NCI-H1436 treated with DMSO at 0.1 percent for 48 hours (cell line): ENCODE measurements around the gene ZNF555.
"Not testable (repeated sequence)": the region's sequence is repeated elsewhere in the genome, so short reads cannot be mapped to it uniquely, and the experiment has no call there.

ENCODE experiments used
- DNase-seq: peaks from one replicate; lab custom pipeline; 2025; lab: John Stamatoyannopoulos, UW

ZNF555 gene

DNA sequence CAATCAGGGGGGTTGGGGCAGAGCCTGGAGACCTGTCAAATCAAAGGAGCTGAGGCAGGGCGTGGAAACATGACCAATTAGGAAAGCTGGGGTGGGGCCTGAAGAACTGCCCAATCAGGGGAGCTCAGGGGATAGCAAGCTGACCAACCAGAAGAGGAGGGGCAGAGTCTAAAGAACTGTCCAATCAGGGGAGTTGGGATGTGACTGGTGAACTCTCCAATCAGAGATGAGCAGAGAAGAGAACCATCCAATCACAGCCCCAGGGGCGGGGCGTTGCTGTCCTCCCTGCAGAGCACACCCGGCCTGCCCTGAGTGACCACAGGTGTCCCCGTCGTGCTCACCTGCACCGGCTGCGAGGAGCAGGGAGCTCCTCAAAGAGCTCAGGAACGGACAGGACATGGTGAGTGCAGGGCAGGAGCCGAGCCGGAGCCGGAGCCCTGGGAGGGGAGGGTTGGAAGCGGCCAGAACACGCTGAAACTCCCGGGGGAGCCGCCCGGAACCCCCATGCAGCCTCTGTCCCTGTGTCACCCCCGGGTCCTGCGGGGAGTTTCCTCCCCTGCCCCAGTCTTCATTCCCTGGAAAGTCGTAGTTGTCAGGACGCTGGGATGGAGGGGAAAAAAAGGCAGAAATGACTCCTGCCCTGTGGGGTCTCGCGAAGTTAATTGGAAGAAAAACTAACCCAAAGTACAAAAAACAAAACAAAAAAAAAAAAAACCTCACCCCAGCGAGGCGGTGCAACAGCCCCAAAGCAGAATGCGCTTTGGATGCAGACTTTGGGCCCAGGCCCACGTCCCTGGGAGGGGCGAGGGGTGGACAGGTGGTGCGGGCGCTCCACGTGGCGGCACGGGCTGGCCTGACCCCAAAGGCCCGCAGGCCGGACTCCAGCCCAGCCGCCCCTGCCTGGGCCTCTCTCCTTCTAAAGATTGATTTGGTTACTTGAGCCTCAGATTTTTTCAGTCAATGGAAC is 26.0 kb downstream of the ZNF555 start, which contains the start of gene ZNF556:
Gene ZNF556, plus strand, starts transcription at position 311 of the 967 bp plus-strand sequence. Its CDS starts 87 bp downstream, at position 398.
- peak; percentile 29 for DNase-seq

DNA sequence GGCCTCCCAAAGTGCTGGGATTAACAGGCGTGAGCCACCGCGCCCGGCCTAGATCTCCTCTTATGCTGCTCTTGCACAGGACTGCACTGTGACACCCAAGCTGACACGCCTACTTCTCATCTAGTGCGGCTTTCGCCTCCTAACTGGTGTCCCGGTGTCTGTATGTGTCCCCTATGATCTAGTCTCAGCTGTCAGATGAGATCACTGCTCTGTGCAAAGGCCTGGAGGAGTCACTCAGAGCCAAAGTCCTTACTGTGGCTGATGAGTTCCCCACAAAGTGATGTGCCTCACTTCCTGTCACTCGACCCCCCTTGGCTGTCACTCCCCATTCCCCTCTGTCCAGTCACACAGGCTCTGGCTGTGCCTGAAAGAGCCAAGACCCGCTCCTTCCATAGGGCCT is 28.3 kb downstream of the ZNF555 start:
- no peak for DNase-seq

DNA sequence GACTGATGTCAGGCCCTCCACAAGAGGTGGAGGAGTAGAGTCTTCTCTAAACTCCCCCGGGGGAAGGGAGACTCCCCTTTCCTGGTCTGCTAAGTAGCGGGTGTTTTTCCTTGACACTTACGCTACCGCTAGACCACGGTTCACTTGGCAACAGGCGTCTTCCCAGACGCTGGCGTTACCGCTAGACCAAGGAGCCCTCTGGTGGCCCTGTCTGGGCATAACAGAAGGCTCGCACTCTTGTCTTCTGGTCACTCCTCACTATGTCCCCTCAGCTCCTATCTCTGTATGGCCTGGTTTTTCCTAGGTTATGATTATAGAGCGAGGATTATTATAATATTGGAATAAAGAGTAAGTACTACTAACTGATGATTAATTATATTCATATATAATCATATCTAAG is 30.9 kb downstream of the ZNF555 start:
- not testable (repeated sequence) for DNase-seq

DNA sequence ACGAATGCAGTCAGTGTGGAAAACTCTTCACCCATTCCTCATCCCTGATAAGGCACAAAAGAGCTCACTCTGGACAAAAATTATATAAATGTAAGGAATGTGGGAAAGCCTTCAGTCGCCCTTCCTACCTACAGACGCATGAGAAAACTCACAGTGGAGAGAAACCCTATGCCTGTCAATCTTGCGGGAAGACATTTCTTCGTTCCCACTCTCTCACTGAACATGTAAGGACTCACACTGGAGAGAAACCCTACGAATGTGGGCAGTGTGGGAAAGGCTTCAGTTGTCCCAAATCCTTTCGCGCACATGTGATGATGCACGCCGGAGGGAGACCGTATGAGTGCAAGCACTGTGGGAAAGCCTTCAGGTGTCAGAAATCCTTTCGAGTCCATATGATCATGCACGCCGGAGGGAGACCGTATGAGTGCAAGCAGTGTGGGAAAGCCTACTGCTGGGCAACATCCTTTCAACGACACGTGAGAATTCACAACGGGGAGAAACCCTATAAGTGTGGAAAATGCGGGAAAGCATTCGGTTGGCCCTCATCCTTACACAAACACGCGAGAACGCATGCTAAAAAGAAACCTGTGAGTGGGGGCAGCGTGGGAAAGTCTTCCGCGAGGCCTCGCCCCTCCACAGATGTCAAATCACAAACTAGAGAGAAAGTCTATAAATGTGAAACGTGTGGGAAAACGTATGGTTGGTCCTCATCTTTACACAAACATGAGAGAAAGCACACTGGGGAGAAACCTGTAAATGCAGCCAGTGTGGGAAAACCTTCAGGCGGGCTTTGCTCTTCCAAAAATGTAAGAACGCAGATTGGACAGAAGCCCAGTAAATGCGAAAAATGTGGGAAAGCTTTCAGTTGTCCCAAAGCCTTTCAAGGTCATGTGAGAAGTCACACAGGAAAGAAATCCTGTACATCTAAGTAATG is 36.4 kb downstream of the ZNF555 start:
- no peak for DNase-seq

DNA sequence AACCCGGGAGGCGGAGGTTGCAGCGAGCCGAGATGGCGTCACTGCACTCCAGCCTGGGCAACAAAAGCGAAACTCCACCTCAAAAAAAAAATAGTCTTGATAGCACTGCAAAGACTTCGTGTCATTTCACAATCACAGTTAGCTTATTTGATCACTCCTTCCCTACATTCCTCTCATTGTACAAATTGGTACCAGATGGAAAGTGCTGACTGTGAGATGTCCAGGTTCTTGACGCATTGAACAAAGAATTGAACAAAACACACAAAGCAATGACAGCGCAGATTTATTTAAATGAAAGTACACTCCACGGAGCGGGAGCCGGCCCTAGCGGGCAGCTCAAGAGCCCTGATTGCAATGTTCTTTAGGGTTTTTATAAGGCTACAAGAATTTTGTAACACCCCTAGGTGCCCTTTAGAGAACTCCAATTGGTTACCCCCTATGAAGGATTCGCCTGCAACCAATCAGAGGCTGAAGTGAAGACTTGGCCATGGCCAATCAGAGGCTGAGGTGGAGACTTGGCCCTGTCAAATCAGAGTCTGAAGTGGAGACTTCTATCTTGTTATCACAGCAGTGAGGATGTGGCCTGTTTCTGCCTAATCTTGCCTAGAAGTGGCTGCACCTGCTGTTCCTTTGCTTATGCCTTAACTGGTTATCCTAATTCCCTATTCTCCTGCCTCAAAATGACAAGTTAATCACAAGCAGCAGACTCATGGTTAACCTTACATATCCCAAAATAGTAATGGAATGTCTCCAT is 42.6 kb downstream of the ZNF555 start:
- no peak for DNase-seq

DNA sequence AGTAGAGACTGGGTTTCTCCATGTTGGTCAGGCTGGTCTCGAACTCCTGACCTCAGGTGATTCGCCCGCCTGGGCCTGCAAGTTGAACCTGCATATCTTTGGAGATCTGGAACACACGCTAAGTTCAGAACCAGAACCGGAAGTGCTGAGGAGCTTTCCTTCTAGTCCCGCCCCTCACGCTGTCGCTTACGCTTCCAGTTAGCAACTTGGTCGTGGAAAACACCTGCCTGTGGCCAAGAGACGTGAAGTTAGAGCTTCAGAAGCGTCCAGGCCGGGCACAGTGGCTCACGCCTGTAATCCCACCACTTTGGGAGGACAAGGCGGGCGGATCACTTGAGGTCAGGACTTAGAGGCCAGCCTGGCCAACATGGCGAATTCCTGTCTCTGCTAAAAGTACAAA is 44.5 kb downstream of the ZNF555 start:
- DNase-seq, result no peak

DNA sequence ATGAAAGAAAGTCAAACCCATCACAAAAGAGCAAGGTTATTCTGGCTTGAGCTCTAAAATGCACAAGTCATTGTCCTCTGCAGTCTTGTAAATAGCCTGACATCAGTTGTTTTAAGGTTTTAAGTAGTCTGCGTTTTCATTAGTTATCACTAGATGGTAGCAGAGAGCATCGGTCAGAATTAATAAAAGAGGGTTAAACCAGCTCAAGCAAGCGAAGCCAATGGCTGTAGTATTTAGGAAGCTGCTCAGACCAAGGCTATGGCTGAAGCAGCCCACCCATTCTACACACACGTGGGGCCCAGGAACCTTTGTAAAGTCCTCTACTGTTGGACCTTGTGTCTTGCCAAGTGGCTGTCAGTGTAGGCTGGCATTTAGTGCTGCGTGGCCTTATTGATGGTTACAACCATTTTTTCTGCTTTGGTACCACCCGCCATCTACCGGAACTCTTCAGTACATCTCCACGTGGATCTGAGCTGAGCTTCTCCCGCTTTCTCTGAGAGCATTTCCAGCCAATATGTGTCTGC is 46.2 kb downstream of the ZNF555 start:
- DNase-seq, result peak; percentile 9

DNA sequence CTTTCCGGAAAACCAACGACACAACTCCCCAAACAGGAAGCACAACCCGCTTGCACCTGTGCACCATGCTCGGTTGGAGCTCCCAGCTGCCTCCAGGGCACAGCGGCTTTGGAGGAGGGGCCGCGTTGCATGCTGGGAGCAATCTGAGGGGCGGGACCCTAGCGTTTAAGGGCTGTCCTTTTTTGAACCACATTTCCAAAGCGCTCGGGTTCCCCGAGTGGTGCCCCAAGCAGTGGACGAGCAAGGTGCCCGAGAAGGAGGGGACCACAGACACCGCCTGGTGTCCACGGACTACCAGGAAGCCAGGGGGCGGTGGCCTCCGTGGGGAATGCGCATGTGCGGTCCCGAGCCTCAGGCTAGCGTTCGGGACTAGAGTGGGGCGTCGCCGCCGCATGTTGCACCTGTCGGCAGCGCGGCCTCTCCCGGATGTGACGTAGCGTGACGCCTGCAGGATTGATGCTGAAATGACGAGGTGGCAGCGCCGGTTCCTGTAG is 47.5 kb downstream of the ZNF555 start:
- no peak for DNase-seq

DNA sequence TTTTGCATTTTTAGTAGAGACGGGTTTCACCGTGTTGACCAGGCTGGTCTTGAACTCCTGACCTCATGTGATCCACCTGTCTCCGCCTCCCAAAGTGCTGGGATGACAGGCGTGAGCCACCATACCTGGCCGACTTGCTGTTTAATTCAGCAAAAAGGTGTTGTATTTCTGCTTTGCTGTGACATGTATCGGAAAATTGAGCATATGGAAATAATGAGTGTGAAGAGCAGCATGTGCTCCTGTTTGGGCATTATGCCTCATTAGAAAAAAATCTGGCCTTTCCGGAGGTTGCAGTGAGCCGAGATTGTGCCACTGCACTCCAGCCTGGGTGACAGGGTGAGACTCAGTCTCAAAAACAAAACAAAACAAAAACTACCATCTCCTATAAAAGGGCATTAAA is 49.3 kb downstream of the ZNF555 start:
- not testable (repeated sequence) for DNase-seq

DNA sequence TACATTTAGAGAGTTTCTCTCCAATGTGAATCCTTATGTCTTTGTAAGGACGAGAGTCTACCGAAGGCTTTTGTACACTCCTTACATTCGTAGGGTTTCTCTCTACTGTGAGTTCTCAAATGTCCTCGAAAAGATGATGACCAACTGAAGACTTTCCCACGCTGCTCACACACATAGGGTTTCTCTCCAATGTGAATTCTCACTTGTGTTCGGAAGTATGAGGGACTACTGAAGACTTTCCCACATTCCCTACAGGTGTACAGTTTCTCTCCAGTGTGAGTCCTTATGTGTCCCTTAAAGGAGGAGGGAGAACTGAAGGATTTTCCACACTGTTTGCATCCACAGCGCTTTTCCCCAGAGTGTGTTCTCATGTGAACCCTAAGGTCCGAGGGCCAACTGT is 55.4 kb downstream of the ZNF555 start:
- no peak for DNase-seq

DNA sequence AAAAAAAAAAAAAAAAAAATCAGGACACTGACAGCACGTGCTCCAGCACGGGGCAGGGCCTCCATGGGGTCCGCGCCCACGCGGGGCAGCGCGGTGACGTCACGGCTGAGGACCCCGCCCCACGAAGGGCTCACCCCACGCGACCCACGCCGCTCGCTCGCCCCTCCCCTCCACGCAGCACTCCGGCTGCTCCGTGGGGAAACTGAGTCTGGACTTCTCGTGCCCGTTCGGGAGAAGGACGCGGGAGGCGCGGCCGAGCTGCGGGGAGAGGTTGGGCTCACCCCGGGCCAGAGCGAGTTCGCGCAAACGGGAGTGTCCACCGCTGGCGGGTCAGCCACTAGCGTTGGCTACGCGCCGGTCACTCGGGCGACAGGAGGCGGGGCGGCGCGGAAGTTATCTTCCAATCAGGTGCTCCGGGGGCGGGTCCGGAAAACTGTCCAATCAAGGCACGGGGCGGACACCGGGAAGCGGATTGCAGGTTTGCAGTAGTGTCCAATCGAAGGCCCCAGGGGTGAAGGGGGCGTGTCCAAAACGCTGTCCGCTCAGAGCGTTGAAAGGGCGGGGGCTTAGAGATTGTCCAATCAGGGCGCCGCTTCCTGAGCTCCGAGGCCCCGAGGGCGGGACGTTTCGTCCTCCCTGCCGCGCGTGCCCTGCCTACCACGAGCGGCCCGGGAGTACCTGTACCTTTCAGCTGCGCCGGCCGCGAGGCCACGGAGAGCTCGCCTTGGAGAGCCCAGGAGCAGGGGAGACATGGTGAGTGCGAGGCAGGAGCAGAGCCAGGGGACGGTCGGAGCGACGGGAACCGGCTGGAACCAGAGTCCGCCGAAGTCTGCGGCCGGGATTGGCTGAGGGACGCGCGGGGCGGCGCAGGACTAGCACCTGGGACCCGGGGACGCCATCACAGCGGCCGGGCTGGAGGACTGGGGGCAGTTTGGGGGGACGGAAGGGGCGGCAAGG is 59.3 kb downstream of the ZNF555 start, which contains the start of gene ZNF57:
Gene ZNF57, plus strand, starts transcription at position 633 of the 957 bp plus-strand sequence. Its CDS starts 118 bp downstream, at position 751.
- peak; percentile 94 for DNase-seq

DNA sequence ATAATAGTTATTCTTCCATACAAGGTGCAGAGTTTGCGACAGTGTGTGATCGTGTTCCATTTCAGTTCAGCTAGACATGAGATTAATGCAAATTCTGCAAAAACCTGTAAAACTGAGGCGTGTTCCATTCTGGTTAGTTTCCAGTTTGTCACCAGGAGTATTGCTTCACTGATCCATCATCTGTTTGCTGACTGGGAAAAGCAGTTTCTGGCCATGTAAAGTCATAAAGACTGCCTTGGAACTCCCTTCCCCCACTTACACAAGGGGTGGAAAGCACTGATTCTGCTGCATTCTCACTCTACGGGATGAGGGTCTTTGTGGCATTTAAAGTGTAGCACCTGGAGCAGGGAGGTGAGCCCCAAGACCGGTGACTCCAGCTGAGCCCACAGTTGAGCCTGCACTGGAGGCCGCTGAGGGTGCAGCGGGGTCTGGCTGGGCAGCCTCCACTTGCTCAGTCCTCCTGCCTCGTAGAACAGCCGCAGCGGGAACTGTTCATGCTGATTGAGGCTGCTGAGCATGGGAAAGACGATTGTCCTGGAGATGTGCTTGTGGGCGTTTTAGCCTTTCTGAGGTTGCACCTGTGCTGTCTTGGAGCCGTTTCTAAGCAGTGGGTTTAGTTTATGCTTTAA is 61.4 kb downstream of the ZNF555 start:
- no peak for DNase-seq

DNA sequence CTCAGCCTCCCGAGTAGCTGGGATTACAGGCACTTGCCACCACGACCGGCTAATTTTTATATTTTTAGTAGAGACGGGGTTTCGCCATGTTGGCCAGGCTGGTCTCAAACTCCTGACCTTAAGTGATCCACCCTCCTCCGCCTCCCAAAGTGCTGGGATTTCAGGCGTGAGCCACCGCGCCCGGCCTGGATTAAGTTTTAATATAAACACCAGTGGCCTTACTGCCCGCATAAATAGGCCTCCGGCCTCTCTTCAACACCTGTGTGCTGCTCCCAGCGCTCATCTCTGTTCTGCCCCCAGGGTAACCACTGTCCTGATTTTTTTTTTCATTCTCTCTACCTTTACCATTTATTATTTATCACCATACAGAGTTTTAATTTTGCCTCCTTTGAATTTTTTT is 62.1 kb downstream of the ZNF555 start:
- not testable (repeated sequence) for DNase-seq

DNA sequence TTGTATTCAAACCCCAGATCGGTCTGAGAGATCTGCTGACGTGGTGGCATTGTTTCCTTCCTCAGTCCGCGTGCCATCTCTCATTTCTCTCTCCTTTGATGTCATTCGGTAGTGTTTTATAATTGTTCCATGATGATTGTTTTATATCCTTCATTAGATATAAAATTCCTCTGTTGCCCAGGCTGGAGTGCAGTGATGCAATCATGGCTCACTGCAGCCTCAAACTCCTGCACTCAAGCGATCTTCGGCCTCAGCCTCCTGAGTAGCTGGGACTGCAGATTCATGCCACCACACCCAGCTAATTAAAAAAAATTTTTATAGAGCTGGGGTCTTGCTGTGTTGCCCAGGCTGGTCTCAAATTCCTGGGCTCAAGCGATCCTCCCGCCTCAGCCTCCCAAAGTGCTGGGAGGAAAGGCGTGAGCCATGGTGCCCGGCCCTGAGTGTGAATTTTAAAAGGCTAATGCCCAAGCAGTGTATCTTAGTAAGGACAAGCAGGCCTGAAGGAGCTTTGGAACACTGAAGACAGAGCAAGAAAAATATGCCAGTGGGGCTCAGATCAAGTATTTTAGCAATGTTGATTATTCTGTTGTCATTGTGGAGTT is 64.7 kb downstream of the ZNF555 start:
- no peak for DNase-seq

DNA sequence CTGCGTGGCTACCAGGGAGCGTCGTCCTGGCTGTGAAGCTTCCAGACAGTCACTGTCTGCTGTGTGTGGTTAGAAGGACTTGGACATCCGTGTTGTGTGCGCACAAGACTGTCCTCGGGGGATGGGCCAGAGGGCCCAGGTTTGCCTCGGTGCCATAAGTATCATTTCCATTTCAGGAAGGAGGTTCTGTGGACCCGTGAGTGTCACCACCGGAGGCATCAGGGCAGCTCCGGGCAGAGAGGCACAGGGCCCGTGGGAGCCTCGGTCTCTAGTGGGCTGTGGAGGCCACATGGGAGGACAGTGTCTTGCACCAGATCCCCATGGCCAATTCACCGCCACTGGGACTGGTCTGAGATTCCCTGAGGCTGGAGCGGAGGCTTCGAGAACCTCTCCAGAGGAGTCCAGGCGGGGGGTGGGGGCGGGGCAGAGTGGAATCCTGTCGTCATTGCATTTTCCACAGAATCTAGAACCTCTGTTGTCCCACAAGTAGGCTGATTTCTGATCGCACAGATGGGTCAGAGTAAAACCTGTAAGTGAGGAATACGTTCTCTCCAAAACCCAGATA is 65.4 kb downstream of the ZNF555 start:
- DNase-seq, result no peak
